Activated gamma-delta T cell (primary cell): ENCODE measurements around the gene ECHDC1.
"Not testable (repeated sequence)": the region's sequence is repeated elsewhere in the genome, so short reads cannot be mapped to it uniquely, and the experiment has no call there.

ENCODE experiments used
- DNase-seq: peaks from one replicate; lab custom pipeline; 2025; lab: John Stamatoyannopoulos, UW

ECHDC1 gene

GRCh38 chr6:127342296-127342945 is 988 bp downstream of the ECHDC1 start:
- no peak for DNase-seq

- no peak for DNase-seq
These were observed 1.8 kb downstream of the ECHDC1 start for GRCh38 chr6:127341471-127342202.

- DNase-seq: no peak
These were observed 3.2 kb downstream of the ECHDC1 start for GRCh38 chr6:127340171-127340570.

GRCh38 chr6:127338936-127339335 is 4.5 kb downstream of the ECHDC1 start:
- no peak for DNase-seq

- DNase-seq: no peak
These were observed 10.9 kb downstream of the ECHDC1 start for GRCh38 chr6:127332383-127332961.

- not testable (repeated sequence) for DNase-seq
These were observed 12.2 kb downstream of the ECHDC1 start for GRCh38 chr6:127331256-127331655.

GRCh38 chr6:127328043-127328609 is 15.3 kb downstream of the ECHDC1 start:
- DNase-seq: no peak

GRCh38 chr6:127319686-127320085 is 23.7 kb downstream of the ECHDC1 start:
- DNase-seq: no peak

- DNase-seq: no peak
These were observed 25.9 kb downstream of the ECHDC1 start for GRCh38 chr6:127317388-127318128.

GRCh38 chr6:127305741-127306140 is 37.7 kb downstream of the ECHDC1 start:
- DNase-seq: no peak

GRCh38 chr6:127303917-127304316 is 39.5 kb downstream of the ECHDC1 start:
- DNase-seq: no peak

GRCh38 chr6:127302728-127303660 is 40.4 kb downstream of the ECHDC1 start:
- no peak for DNase-seq

- DNase-seq: no peak
These were observed 42.2 kb downstream of the ECHDC1 start for GRCh38 chr6:127301199-127301700.

- DNase-seq: no peak
These were observed 43.0 kb downstream of the ECHDC1 start for GRCh38 chr6:127300411-127300810.

GRCh38 chr6:127299522-127300240 is 43.7 kb downstream of the ECHDC1 start:
- DNase-seq: no peak

GRCh38 chr6:127298475-127298874 is 44.9 kb downstream of the ECHDC1 start:
- DNase-seq: no peak

- no peak for DNase-seq
These were observed 45.8 kb downstream of the ECHDC1 start for GRCh38 chr6:127297502-127298070.

GRCh38 chr6:127291495-127291894 is 51.9 kb downstream of the ECHDC1 start:
- no peak for DNase-seq

- DNase-seq: no peak
These were observed 52.8 kb downstream of the ECHDC1 start for GRCh38 chr6:127290391-127291265.
